ENCODE results near the gene VAC14. TPM values are rescaled to one million over a fixed set of nuclear protein-coding genes. Genes with fewer than 3 reads are reported as not detected.

The VAC14 gene
- total RNA-seq, 2 experiments from 2014 or later: 26.7 to 28.0 TPM

- H3K4me3 Mint-ChIP-seq: no peak overlapping the region
- no peaks in the 10 kb centered on the region for H3K9me3 Mint-ChIP-seq
- no peak for DNase-seq
- ChIA-PET CTCF (interaction anchor here (0.9 kb wide), 1 partner anchor 18 kb away, joined by 4 read pairs; no protein-coding TSS in a partner anchor), POLR2A (interaction anchor here (1.3 kb wide), 1 partner anchor 58 kb away, joined by 3 read pairs; no protein-coding TSS in a partner anchor)
- H3K27me3 Mint-ChIP-seq: no peaks in the 10 kb centered on the region
- no peak overlapping the region for H3K27ac Mint-ChIP-seq
- H3K4me1 Mint-ChIP-seq: peaks cover 25% of the 10 kb centered on the region
- H3K36me3 Mint-ChIP-seq (ENCODE audit: low read depth): no peaks in the 10 kb centered on the region
Observed at GRCh38 chr16:70753228-70753627, 47.7 kb downstream of the VAC14 start.

- ChIA-PET CTCF (interaction anchor here (5.0 kb wide), 1 partner anchor 18 kb away, joined by 27 read pairs; no protein-coding TSS in a partner anchor), POLR2A (interaction anchor here (1.3 kb wide), 1 partner anchor 57 kb away, joined by 3 read pairs; no protein-coding TSS in a partner anchor)
- no peak overlapping the region for H3K4me3 Mint-ChIP-seq
- H3K4me1 Mint-ChIP-seq: peaks cover 33% of the 10 kb centered on the region
- H3K36me3 Mint-ChIP-seq (ENCODE audit: low read depth): no peaks in the 10 kb centered on the region
- no peaks in the 10 kb centered on the region for H3K9me3 Mint-ChIP-seq
- no peak overlapping the region for H3K27ac Mint-ChIP-seq
- DNase-seq: no peak
- no peaks in the 10 kb centered on the region for H3K27me3 Mint-ChIP-seq
Observed at GRCh38 chr16:70752426-70752825, 48.5 kb downstream of the VAC14 start.

GRCh38 chr16:70751593-70751992, 49.4 kb downstream of the VAC14 start:
- no peaks in the 10 kb centered on the region for H3K9me3 Mint-ChIP-seq
- no peak overlapping the region for H3K4me3 Mint-ChIP-seq
- POLR2A ChIA-PET: interaction anchor here (0.7 kb wide), 1 partner anchor 23 kb away, joined by 3 read pairs; no protein-coding TSS in a partner anchor
- H3K27me3 Mint-ChIP-seq: no peaks in the 10 kb centered on the region
- DNase-seq: no peak
- no peak overlapping the region for H3K27ac Mint-ChIP-seq
- H3K4me1 Mint-ChIP-seq: peaks cover 41% of the 10 kb centered on the region
- CTCF ChIA-PET: interaction anchor here (5.0 kb wide), 1 partner anchor 19 kb away, joined by 27 read pairs; no protein-coding TSS in a partner anchor
- H3K36me3 Mint-ChIP-seq (ENCODE audit: low read depth): no peaks in the 10 kb centered on the region

- H3K27me3 Mint-ChIP-seq: no peaks in the 10 kb centered on the region
- ChIA-PET POLR2A (interaction anchor here (0.7 to 2.0 kb wide), 2 partner anchors 13 to 22 kb away, joined by 3 to 6 read pairs; no protein-coding TSS in a partner anchor), CTCF (interaction anchor here (5.0 kb wide), 1 partner anchor 20 kb away, joined by 27 read pairs; no protein-coding TSS in a partner anchor)
- H3K36me3 Mint-ChIP-seq (ENCODE audit: low read depth): no peaks in the 10 kb centered on the region
- H3K4me1 Mint-ChIP-seq: peaks cover 46% of the 10 kb centered on the region
- peak overlapping the region; percentile 21 for H3K27ac Mint-ChIP-seq
- no peak for DNase-seq
- no peaks in the 10 kb centered on the region for H3K9me3 Mint-ChIP-seq
- no peak overlapping the region for H3K4me3 Mint-ChIP-seq
Observed at GRCh38 chr16:70750893-70751467, 50.0 kb downstream of the VAC14 start.

GRCh38 chr16:70749681-70750601, 51.0 kb downstream of the VAC14 start:
- Mint-ChIP-seq H3K27me3 (no peaks in the 10 kb centered on the region), H3K36me3 (ENCODE audit: low read depth) (no peaks in the 10 kb centered on the region), H3K4me3 (no peak overlapping the region), H3K27ac (peak overlapping the region; percentile 9), H3K4me1 (peaks cover 51% of the 10 kb centered on the region), H3K9me3 (no peaks in the 10 kb centered on the region)
- CTCF ChIA-PET: interaction anchor here (1.8 to 5.0 kb wide), 2 partner anchors 11 to 21 kb away, joined by 6 to 27 read pairs; no protein-coding TSS in a partner anchor
- POLR2A ChIA-PET: interaction anchor here (1.3 to 2.0 kb wide), 2 partner anchors 12 to 403 kb away, joined by 3 to 6 read pairs; no protein-coding TSS in a partner anchor
- DNase-seq: no peak

GRCh38 chr16:70749006-70749678, 51.8 kb downstream of the VAC14 start:
- no peak overlapping the region for H3K4me3 Mint-ChIP-seq

GRCh38 chr16:70747703-70748631, 53.0 kb downstream of the VAC14 start:
- no peak overlapping the region for H3K4me3 Mint-ChIP-seq
- ChIA-PET CTCF (interaction anchor here (0.7 to 5.0 kb wide), 3 partner anchors 10 to 23 kb away, joined by 3 to 27 read pairs (median 6); no protein-coding TSS in a partner anchor), POLR2A (interaction anchor here (0.7 kb wide), 1 partner anchor 71 kb away, joined by 3 read pairs; no protein-coding TSS in a partner anchor)
- H3K27ac Mint-ChIP-seq: peak overlapping the region; percentile 83
- no peak for DNase-seq
- H3K27me3 Mint-ChIP-seq: no peaks in the 10 kb centered on the region
- peaks cover 2% of the 10 kb centered on the region for H3K9me3 Mint-ChIP-seq
- peaks cover 14% of the 10 kb centered on the region for H3K36me3 Mint-ChIP-seq (ENCODE audit: low read depth)
- peaks cover 51% of the 10 kb centered on the region for H3K4me1 Mint-ChIP-seq

More at GRCh38 chr16:70749006-70749678, 51.8 kb downstream of the VAC14 start:
- Mint-ChIP-seq H3K27ac (peak overlapping the region; percentile 52), H3K9me3 (no peaks in the 10 kb centered on the region), H3K4me1 (peaks cover 51% of the 10 kb centered on the region), H3K36me3 (ENCODE audit: low read depth) (peaks cover 3% of the 10 kb centered on the region), H3K27me3 (no peaks in the 10 kb centered on the region)
- no peak for DNase-seq
- ChIA-PET POLR2A (interaction anchor here (0.7 to 2.0 kb wide), 3 partner anchors 11 to 402 kb away, joined by 3 to 6 read pairs (median 3); no protein-coding TSS in a partner anchor), CTCF (interaction anchor here (0.7 to 5.0 kb wide), 3 partner anchors 11 to 21 kb away, joined by 3 to 27 read pairs (median 6); no protein-coding TSS in a partner anchor)

DNA sequence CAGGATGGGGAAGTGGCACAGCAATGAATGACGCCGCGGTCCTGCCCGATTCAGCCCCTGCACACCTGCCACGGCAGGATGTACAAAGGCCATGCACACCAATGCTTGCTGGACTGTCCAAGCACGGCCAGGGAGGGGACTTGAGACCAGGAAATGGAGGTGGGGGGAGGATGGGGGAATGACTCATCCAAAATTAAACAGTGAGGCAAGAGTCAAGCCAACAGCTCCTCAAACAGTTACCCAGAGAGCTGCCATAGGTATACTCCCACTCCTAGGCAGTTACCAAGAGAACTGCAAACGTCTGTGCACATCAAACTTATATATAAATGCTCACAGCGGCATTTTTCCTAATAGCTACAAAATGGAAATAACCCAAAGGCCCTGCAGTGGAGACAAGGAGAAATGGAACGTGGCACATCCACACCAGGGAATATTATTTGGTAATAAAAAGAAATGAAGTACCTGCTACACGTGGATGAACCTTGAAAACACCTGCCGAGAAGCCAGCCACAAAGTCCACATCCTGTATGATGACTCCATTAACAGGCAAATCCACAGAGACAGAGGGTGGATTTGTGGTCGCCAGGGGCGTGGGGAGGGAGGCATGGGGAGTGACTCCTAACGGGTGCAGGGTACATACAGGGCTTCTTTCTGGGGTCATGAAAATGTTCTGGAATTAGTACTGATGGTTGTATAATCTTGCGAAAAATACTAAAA, 54.1 kb downstream of the VAC14 start:
- H3K27me3 Mint-ChIP-seq: no peaks in the 10 kb centered on the region
- DNase-seq: peak; percentile 79
- ChIA-PET CTCF (interaction anchor here (1.1 kb wide), 1 partner anchor 24 kb away, joined by 5 read pairs; no protein-coding TSS in a partner anchor), POLR2A (interaction anchor here (0.8 to 1.6 kb wide), 2 partner anchors 9 to 24 kb away, joined by 3 to 18 read pairs; no protein-coding TSS in a partner anchor)
- no peak overlapping the region for H3K4me3 Mint-ChIP-seq
- peaks cover 2% of the 10 kb centered on the region for H3K9me3 Mint-ChIP-seq
- peaks cover 51% of the 10 kb centered on the region for H3K4me1 Mint-ChIP-seq
- peak overlapping the region; percentile 83 for H3K27ac Mint-ChIP-seq
- H3K36me3 Mint-ChIP-seq (ENCODE audit: low read depth): peaks cover 21% of the 10 kb centered on the region

DNA sequence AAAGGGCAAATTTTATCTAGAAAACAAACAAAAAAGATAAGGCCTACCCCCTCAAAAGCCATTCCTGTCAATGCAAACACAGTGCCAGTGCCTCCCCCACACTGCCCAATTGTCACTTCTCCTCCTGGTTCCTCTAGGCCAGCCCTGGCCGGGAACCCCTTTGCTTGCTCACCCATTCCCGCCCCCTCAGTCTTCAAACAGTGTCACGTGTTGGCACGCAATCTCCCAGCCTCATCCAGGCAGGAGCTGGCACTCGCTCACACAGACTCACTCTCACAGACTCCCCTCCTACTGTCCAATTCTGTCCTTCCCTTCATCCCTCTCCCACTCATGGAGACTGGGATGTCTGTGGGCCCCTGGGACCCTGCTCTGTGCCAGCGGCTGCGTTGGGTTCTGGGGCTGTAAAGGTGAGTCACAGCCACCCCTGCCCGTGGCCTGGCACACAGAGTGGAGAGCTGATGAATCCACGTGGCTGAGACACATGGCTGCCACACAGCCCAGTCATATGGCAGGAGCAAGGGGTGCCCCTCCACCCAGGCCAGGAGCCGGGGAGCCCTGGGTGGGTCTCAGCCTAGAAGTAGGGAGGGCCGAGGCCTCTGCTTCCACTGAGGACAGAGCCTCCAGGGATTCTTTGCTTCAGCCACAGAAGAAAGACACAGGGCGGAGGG, 54.8 kb downstream of the VAC14 start:
- ChIA-PET POLR2A (interaction anchor here (0.8 to 1.6 kb wide), 2 partner anchors 8 to 25 kb away, joined by 3 to 18 read pairs; no protein-coding TSS in a partner anchor), CTCF (interaction anchor here (1.1 kb wide), 1 partner anchor 25 kb away, joined by 5 read pairs; no protein-coding TSS in a partner anchor)
- H3K27me3 Mint-ChIP-seq: no peaks in the 10 kb centered on the region
- H3K36me3 Mint-ChIP-seq (ENCODE audit: low read depth): peaks cover 26% of the 10 kb centered on the region
- H3K27ac Mint-ChIP-seq: peak overlapping the region; percentile 83
- DNase-seq: no peak
- H3K9me3 Mint-ChIP-seq: peaks cover 2% of the 10 kb centered on the region
- H3K4me3 Mint-ChIP-seq: no peak overlapping the region
- H3K4me1 Mint-ChIP-seq: peaks cover 56% of the 10 kb centered on the region

DNA sequence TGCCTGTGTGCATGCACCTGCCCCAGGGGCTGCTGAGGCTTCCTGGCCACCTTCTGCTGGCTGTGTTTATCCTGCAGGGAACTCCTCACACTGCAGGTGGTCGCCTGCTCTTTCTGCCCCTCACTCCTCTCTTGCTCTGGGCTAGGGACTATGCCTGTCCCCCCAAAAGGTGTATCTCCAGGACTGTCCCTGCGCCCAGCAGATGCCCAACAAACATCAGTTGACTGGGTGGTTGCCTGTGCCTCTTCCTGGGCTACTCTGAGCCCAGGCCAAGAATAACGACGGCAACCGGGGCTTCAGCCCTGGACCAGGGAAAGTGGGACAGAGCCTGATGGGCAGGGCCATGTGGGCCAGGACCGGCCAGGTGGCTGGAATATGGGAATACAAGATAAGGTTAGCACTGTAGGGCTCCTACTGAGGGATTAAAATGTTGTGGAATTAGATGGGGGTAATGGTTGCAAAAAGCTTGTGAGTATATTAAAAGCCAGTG, 55.4 kb downstream of the VAC14 start:
- peaks cover 56% of the 10 kb centered on the region for H3K4me1 Mint-ChIP-seq
- peak overlapping the region; percentile 83 for H3K27ac Mint-ChIP-seq
- H3K9me3 Mint-ChIP-seq: peaks cover 2% of the 10 kb centered on the region
- CTCF ChIA-PET: no interaction called here
- peaks cover 26% of the 10 kb centered on the region for H3K36me3 Mint-ChIP-seq (ENCODE audit: low read depth)
- no peak for DNase-seq
- POLR2A ChIA-PET: interaction anchor here (1.6 kb wide), 1 partner anchor 8 kb away, joined by 18 read pairs; no protein-coding TSS in a partner anchor
- H3K27me3 Mint-ChIP-seq: no peaks in the 10 kb centered on the region
- H3K4me3 Mint-ChIP-seq: no peak overlapping the region
